Tibial nerve (tissue), 4 donors: ENCODE data around the gene CDHR3. TPM values are rescaled to one million over a fixed set of nuclear protein-coding genes. Genes with fewer than 3 reads are reported as not detected.

Experiments used
- DNase-seq, 2 donors: peaks; one replicate each; pipeline ENCODE4 v3.0.0-alpha.2; 2019; ENCODE audit warnings: low spot score in 2 of 2
- H3K27ac ChIP-seq, 4 donors: fragments of 200-600 bp; sonication (generic) in 3 of 4; one replicate each; pipeline ENCODE4 v1.5.1; 2017 to 2019; ENCODE audit warnings: mild to moderate bottlenecking in 1 of 4
- H3K27me3 ChIP-seq, 2 donors: fragments of 200-600 bp; sonication (generic) in 1 of 2; one replicate each; pipeline versions ENCODE4 v1.5.1 to v1.6.0; 2017 to 2019
- H3K36me3 ChIP-seq, 3 donors: fragments of 200-600 bp; sonication (generic); one replicate each; pipeline ENCODE4 v1.5.1; 2018 to 2019
- H3K4me1 ChIP-seq, 4 donors: fragments of 200-600 bp; sonication (generic) in 3 of 4; one replicate each; pipeline ENCODE4 v1.5.1; 2017 to 2019
- H3K4me3 ChIP-seq, 4 donors: fragments of 200-600 bp; sonication (generic) in 3 of 4; one replicate each; pipeline ENCODE4 v1.5.1; 2017 to 2019; ENCODE audit warnings: mild to moderate bottlenecking in 1 of 4, moderate library complexity in 1 of 4
- H3K9me3 ChIP-seq, 4 donors: fragments of 200-600 bp; sonication (generic) in 3 of 4; one replicate each; pipeline ENCODE4 v1.5.1; 2017 to 2019
- EP300 ChIP-seq, 2 donors: sonication (generic); formaldehyde crosslinking; IDR thresholded peaks; one replicate each; pipeline ENCODE4 v1.6.1; 2017; ENCODE audit warnings: antibody characterized with exemption in 2 of 2, mild to moderate bottlenecking in 1 of 2
- POLR2A ChIP-seq, 2 donors: fragments of 450-650 bp; IDR thresholded peaks; one replicate each; pipeline ENCODE4 v1.6.1; 2017; ENCODE audit warnings: antibody characterized with exemption in 2 of 2, mild to moderate bottlenecking in 2 of 2, moderate library complexity in 2 of 2
- WGBS, 2 donors: methylation state at CpG; one replicate each; pipeline ENCODE4 v1.1.5; 2018; 5-methylcytosine and 5-hydroxymethylcytosine counted together
- total RNA-seq, 4 donors: library from RNA; depleted of rRNA; stranded (reverse); fragments of >200 nt; gene quantifications; one replicate each; pipeline ENCODE4 v1.1.0, GENCODE V29; 2016
- TF ChIP-seq, protein P1 (sequence below), 5 experiments: fragments of 200-600 bp in 3 of 5; fragments of 450-650 bp in 2 of 5; sonication (generic) in 3 of 5; IDR thresholded peaks; one replicate each; pipeline ENCODE4 v1.5.1; 2016 to 2019; ENCODE audit warnings: antibody characterized with exemption in 5 of 5, mild to moderate bottlenecking in 3 of 5, moderate library complexity in 2 of 5

The CDHR3 gene, protein sequence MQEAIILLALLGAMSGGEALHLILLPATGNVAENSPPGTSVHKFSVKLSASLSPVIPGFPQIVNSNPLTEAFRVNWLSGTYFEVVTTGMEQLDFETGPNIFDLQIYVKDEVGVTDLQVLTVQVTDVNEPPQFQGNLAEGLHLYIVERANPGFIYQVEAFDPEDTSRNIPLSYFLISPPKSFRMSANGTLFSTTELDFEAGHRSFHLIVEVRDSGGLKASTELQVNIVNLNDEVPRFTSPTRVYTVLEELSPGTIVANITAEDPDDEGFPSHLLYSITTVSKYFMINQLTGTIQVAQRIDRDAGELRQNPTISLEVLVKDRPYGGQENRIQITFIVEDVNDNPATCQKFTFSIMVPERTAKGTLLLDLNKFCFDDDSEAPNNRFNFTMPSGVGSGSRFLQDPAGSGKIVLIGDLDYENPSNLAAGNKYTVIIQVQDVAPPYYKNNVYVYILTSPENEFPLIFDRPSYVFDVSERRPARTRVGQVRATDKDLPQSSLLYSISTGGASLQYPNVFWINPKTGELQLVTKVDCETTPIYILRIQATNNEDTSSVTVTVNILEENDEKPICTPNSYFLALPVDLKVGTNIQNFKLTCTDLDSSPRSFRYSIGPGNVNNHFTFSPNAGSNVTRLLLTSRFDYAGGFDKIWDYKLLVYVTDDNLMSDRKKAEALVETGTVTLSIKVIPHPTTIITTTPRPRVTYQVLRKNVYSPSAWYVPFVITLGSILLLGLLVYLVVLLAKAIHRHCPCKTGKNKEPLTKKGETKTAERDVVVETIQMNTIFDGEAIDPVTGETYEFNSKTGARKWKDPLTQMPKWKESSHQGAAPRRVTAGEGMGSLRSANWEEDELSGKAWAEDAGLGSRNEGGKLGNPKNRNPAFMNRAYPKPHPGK
- 10 to 100 TPM in 2 of 4 donors, 1 to 10 TPM in 2; 6.1 to 18.2 (median 10.5) TPM for total RNA-seq

GRCh38 chr7:105963038-105963667 is at the start of gene CDHR3:
TSS of gene CDHR3 (plus strand) at chr7:105963264. CDS start at chr7:105963319, 55 bp downstream.
- H3K4me3 ChIP-seq, result no peak within 1 kb of the TSS
- 84 to 91% methylated on average over 4 of the region's 4 CpGs for WGBS, 2 donors

DNA sequence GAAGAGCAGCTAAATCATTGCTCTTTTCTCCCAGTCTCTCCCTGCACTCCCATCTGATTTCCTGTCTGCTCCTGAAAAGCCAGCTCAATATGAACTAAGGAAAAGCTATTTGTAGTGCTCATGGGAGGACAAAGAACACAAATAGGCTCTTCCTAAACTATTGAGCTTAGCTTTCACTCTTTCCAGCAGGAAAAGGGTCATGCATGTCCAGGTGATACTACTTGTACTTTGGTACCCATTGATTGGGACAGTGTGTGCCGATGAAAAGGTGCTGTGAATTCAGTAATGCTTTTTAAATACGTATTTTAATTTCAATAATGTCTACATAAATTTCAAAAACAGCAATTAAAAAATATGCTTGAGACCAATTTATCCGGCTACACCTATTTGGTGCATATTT is 49.1 kb upstream of the CDHR3 start:
- H3K4me1 ChIP-seq, result no peaks in the 10 kb centered on the region
- peaks cover 0 to 37% (median 0%) of the 10 kb centered on the region in 3 donors for H3K36me3 ChIP-seq
- peaks cover 0 to 7% (median 0%) of the 10 kb centered on the region in 4 donors for H3K9me3 ChIP-seq
- 81 to 96% methylated on average over 3 of the region's 3 CpGs for WGBS, 2 donors
- DNase-seq, result no peak
- H3K27me3 ChIP-seq, result no peaks in the 10 kb centered on the region
- no peak overlapping the region for H3K27ac ChIP-seq
- no peak overlapping the region for H3K4me3 ChIP-seq
- TF ChIP-seq EP300 (IDR thresholded peaks at IDR 0.05), result no peak
- TF ChIP-seq, protein P1, sequence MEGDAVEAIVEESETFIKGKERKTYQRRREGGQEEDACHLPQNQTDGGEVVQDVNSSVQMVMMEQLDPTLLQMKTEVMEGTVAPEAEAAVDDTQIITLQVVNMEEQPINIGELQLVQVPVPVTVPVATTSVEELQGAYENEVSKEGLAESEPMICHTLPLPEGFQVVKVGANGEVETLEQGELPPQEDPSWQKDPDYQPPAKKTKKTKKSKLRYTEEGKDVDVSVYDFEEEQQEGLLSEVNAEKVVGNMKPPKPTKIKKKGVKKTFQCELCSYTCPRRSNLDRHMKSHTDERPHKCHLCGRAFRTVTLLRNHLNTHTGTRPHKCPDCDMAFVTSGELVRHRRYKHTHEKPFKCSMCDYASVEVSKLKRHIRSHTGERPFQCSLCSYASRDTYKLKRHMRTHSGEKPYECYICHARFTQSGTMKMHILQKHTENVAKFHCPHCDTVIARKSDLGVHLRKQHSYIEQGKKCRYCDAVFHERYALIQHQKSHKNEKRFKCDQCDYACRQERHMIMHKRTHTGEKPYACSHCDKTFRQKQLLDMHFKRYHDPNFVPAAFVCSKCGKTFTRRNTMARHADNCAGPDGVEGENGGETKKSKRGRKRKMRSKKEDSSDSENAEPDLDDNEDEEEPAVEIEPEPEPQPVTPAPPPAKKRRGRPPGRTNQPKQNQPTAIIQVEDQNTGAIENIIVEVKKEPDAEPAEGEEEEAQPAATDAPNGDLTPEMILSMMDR (IDR thresholded peaks at IDR 0.05), result no peak
- TF ChIP-seq POLR2A (IDR thresholded peaks at IDR 0.05), result no peak

More at GRCh38 chr7:105963038-105963667, at the start of gene CDHR3:
- Histone ChIP-seq H3K9me3 (no peaks in the 10 kb centered on the region), H3K36me3 (no peaks in the 10 kb centered on the region), H3K27me3 (no peaks in the 10 kb centered on the region), H3K27ac (no peak within 1 kb of the TSS), H3K4me1 (no peaks in the 10 kb centered on the region)
- TF ChIP-seq, protein P1 (IDR thresholded peaks at IDR 0.05), result no peak
- TF ChIP-seq POLR2A (IDR thresholded peaks at IDR 0.05) (no peak), EP300 (IDR thresholded peaks at IDR 0.05) (no peak)
- DNase-seq, result no peak

GRCh38 chr7:105916603-105917002 is 46.5 kb upstream of the CDHR3 start:
- Histone ChIP-seq H3K4me3 (no peak overlapping the region), H3K4me1 (no peaks in the 10 kb centered on the region), H3K9me3 (no peaks in the 10 kb centered on the region), H3K36me3 (peaks cover 0 to 30% (median 0%) of the 10 kb centered on the region in 3 donors), H3K27me3 (no peaks in the 10 kb centered on the region), H3K27ac (no peak overlapping the region)
- 75 to 83% methylated on average over 1 of the region's 1 CpG for WGBS, 2 donors
- no peak for TF ChIP-seq POLR2A (IDR thresholded peaks at IDR 0.05)
- TF ChIP-seq EP300 (IDR thresholded peaks at IDR 0.05), result no peak
- TF ChIP-seq, protein P1 (IDR thresholded peaks at IDR 0.05), result no peak
- DNase-seq, result no peak

DNA sequence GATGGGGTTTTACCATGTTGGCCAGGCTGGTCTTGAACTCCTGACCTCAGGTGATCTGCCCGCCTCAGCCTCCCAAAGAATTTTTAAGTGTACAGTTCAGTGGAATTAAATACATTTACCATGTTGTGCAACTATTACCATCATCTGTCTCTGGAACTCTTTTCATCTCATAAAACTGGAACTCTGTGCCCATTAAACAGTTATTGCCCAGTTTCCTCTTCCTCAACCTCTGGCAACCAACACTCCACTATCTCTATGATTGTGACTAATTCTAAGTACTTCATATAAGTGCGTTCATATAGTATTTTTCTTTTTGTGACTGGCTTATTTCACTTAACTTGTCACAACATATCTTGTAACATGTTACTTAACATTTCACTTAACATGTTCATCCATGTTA is 45.4 kb upstream of the CDHR3 start:
- 97 to 98% methylated on average over 2 of the region's 2 CpGs for WGBS, 2 donors
- Histone ChIP-seq H3K9me3 (no peaks in the 10 kb centered on the region), H3K4me3 (no peak overlapping the region), H3K4me1 (no peaks in the 10 kb centered on the region), H3K27me3 (no peaks in the 10 kb centered on the region), H3K36me3 (peaks cover 0 to 28% (median 0%) of the 10 kb centered on the region in 3 donors), H3K27ac (no peak overlapping the region)
- TF ChIP-seq EP300 (IDR thresholded peaks at IDR 0.05) (no peak), POLR2A (IDR thresholded peaks at IDR 0.05) (no peak)
- TF ChIP-seq, protein P1 (IDR thresholded peaks at IDR 0.05), result no peak
- DNase-seq, result no peak
